Measurements from ENCODE around the gene RNF10.

DNA sequence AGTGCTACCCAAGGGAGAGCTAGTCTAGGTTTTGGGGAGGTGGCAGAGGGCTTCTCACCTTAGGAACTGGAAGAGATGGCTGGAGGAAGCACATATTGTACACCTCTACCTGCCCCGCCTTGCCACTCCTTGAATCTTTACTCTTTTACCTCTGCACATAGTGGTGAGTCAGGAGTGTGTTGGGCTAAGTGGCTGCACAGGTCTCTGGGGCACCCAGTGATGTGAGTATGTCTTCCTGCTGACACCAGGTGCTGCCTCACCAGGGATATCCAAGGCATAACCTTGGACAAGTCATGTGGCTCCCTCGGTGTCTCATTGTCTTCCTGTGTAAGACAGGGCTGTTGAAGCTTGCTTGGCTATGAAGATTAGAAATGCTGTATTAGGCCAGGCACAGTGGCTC, 86.5 kb downstream of the RNF10 start:
- TF ChIP-seq CEBPB (IDR thresholded peaks at IDR 0.05; ENCODE audit: low read depth, low read length), result no peak
- TF ChIP-seq, protein P1, sequence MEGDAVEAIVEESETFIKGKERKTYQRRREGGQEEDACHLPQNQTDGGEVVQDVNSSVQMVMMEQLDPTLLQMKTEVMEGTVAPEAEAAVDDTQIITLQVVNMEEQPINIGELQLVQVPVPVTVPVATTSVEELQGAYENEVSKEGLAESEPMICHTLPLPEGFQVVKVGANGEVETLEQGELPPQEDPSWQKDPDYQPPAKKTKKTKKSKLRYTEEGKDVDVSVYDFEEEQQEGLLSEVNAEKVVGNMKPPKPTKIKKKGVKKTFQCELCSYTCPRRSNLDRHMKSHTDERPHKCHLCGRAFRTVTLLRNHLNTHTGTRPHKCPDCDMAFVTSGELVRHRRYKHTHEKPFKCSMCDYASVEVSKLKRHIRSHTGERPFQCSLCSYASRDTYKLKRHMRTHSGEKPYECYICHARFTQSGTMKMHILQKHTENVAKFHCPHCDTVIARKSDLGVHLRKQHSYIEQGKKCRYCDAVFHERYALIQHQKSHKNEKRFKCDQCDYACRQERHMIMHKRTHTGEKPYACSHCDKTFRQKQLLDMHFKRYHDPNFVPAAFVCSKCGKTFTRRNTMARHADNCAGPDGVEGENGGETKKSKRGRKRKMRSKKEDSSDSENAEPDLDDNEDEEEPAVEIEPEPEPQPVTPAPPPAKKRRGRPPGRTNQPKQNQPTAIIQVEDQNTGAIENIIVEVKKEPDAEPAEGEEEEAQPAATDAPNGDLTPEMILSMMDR (conservative IDR thresholded peaks at IDR 0.05; ENCODE audit: low read depth, low read length), result no peak
- TF ChIP-seq, protein P2, sequence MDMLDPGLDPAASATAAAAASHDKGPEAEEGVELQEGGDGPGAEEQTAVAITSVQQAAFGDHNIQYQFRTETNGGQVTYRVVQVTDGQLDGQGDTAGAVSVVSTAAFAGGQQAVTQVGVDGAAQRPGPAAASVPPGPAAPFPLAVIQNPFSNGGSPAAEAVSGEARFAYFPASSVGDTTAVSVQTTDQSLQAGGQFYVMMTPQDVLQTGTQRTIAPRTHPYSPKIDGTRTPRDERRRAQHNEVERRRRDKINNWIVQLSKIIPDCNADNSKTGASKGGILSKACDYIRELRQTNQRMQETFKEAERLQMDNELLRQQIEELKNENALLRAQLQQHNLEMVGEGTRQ (IDR thresholded peaks at IDR 0.05; ENCODE audit: low read depth, low read length), result no peak
- TF ChIP-seq MAZ (IDR thresholded peaks at IDR 0.05; ENCODE audit: borderline replicate concordance, low read depth, low read length), result no peak
- TF ChIP-seq POLR2A (IDR thresholded peaks at IDR 0.05; ENCODE audit: low read depth, low read length), result no peak
- TF ChIP-seq NFE2L2 (IDR thresholded peaks at IDR 0.05; ENCODE audit: low read depth, low read length), result no peak
- TF ChIP-seq, protein P3, sequence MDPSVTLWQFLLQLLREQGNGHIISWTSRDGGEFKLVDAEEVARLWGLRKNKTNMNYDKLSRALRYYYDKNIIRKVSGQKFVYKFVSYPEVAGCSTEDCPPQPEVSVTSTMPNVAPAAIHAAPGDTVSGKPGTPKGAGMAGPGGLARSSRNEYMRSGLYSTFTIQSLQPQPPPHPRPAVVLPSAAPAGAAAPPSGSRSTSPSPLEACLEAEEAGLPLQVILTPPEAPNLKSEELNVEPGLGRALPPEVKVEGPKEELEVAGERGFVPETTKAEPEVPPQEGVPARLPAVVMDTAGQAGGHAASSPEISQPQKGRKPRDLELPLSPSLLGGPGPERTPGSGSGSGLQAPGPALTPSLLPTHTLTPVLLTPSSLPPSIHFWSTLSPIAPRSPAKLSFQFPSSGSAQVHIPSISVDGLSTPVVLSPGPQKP (IDR thresholded peaks at IDR 0.05; ENCODE audit: borderline replicate concordance, low read depth, low read length), result no peak
- TF ChIP-seq FOS (IDR thresholded peaks at IDR 0.05; ENCODE audit: low read depth, low read length), result no peak

All from IMR-90 (cell line).